Activated CD4-positive, alpha-beta T cell treated with anti-CD3 and anti-CD28 coated beads for 24 hours (primary cell): ENCODE measurements around the gene CHMP1B.
"Not testable (repeated sequence)": the region's sequence is repeated elsewhere in the genome, so short reads cannot be mapped to it uniquely, and the experiment has no call there.

Experiments used
- DNase-seq, 2 donors: peaks; one replicate each; pipeline ENCODE4 v3.0.0-alpha.2; 2020; ENCODE audit warnings: low read depth in 2 of 2

The CHMP1B gene

DNA sequence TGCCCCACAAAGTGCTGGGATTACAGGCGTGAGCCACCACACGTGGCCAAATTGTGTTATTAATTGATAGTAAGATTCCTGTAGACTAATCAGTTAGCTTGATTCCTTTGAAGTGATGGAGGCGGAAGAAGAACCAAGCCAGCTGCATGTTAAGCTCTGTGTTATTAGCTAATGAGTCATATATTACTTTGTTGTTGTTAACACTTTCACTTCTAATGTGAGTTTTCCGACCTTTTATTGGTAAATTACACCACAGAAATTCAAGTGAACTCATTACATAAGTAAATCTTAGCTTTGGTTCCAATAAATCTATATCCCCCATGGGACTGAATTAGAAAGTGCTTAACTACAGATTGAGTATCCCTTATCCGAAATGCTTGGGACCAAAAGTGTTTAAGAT is 20.3 kb downstream of the CHMP1B start:
- DNase-seq = no peak

DNA sequence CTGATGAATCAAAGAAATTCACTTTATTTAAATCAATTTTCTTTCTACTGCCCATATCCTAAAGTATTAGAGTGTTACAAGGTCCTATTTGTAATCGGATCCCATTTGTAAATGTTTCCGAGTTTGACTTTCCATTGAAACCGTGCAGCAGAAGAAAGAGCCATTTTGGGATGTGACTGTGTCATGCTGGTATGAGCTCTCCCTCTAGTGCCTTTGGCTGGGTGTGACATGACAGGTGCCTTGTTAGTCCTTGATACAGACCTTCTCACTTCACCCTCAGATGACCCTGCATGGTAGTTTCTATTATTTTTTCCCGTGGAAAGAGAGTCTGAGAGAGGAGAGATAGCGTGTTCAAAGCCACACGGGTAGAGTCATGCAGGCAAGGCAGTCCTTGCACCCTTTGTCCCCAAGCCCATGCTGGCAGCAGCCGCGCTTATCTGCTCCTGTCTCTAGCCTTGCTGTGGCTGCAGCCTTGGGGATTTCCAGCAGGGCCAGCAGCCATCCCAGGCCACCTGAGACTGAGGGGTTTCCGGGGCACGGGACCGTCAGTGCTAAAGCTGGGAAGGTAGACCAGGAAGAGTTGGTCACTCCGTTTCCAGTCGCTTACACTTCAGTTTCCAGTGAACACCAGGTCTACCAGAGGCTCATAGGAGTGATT is 21.4 kb downstream of the CHMP1B start:
- DNase-seq = no peak

DNA sequence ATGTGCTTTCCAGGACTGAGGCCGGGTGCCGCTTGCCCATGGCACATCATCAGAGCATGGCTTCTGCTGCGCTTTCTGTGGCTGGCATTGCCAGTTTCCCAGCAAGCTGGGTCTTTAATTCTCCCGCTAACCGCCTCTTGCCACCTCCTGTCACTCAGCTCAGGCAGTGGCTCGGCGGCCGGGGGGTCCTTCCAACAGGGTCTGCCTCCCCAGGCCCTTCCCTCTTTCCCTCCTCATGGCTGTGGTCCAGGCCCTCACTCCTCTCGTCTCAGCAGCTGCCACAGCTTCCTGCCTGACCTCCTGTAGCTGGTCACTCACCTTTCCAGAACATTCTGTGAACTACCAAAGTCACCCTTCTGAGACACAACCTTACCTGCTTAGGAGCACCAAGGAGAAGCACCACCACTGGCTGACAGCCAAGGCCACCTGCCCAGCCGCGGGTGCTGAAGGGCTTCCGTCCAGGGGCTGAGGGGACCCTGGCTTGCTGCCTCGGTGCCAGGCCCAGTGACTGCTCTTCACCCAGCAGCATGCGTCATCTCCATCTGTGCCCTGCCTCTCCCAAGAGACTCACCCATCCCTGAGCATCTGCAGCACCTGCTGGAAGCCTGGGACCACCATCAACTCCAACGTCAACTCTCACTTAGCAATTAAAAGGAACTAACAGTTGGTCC is 22.6 kb downstream of the CHMP1B start:
- DNase-seq = no peak

DNA sequence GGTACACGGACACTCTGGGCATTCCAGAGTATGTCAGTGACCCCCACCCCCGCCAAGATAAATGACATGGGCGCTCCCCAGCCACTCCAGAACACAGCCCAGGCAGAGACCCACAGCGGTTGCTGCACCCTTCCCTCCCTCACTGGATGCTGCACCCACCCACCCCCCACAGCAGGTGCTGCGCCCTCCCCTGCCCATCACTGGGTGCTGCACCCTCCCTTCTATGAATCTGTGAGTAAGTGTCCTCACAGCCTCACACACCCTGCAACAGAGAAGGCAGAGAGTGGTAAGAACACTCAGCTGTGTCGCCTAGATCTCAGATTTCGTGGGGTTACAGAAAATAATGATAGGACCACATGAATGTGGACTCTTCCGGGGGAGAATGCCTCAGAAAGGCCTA is 23.5 kb downstream of the CHMP1B start:
- no peak for DNase-seq

DNA sequence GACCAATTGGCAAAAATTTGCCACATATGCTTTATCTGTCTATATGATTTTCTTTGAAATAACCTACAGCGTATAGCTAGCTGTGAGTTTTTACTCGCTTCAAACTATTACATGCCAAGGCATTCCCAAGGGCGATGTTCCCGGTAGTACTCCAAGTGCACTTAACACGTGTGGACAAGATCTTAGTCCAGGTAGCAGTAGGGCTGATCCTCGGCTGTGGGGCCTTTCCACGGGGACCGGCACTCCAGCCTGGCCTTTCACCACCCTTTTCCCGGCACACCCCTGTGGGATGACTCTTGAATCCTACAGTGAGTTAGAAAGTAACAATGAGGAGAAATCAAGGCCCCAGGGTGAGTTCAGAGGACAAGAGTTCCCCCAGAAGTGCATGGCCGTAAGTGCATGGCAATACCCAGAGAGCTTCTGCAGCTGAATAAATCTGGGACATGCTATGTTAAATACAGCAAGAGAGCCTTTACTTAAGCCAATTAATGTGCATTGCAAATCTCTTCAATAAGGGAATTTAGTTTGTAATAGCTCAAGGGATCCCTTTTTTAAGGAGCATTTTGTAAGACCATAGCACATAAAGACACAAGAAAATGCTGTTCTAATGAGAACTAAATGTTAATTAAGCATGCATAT is 26.4 kb downstream of the CHMP1B start:
- DNase-seq = no peak

DNA sequence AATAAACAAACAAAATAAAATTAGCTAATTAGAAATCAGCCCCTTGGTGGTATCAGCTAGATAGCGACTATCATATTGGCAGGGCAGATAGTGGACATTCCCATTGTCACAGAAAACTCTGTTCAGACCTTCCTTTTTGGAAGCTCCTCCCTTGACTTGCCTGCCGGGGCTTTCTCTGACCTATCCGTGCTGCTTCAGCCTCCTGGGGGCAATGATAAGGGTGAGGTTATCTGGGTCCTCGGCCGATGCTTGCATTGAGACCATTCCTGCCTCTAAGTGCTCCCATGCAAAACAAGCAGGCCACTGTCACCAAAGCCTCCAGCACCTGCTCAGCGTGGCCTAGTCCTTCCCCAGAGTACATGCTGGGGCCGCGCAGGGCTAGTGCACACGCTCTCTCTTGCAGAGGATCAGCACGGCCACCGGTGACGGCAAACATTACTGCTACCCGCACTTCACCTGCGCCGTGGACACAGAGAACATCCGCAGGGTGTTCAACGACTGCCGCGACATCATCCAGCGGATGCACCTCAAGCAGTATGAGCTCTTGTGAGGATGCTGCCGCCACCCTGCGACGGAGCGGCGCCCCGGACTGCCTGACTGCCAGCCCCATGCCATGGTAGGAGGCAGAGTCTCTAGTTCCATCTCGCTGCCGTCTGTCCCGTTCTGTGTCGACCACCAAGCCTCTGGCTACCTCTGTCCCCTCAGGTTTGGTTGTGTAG is 29.5 kb downstream of the CHMP1B start:
- DNase-seq = no peak

DNA sequence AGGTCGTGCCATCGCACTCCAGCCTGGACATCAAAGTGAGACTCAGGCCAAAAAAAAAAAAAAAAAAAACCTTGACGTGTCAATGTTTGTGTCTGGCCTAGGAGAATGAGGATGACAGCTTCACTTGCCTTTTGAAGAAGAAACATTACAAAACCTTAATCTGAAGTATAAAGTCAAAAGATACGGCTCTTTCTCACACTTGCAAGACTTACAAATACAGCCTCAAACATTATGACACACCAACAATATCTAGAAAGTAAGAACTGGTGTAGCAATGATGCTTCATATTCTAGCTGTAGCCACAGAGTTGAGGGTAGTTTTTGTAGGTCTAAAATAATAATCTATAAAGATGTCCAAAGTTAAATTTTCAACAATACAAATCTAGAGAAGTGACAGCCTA is 31.4 kb downstream of the CHMP1B start:
- DNase-seq = no peak

DNA sequence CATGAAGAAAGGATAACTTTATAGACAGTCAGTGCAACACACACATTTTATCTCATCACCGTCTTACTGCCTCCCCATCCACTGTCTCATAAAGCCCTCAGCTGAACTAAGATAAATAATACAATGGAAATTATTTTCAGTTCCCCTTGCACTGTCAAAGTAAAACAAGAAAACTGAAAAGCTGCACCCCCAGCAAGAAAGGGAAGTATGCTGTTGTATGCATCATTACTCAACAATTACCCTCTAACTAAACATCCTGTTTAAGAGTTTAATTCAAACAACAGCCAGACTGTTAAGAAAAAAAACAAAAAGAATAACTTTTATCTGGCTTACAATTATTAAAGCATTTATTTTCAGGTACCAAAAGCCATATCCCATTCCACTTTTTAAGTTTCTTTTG is 31.9 kb downstream of the CHMP1B start:
- no peak for DNase-seq

DNA sequence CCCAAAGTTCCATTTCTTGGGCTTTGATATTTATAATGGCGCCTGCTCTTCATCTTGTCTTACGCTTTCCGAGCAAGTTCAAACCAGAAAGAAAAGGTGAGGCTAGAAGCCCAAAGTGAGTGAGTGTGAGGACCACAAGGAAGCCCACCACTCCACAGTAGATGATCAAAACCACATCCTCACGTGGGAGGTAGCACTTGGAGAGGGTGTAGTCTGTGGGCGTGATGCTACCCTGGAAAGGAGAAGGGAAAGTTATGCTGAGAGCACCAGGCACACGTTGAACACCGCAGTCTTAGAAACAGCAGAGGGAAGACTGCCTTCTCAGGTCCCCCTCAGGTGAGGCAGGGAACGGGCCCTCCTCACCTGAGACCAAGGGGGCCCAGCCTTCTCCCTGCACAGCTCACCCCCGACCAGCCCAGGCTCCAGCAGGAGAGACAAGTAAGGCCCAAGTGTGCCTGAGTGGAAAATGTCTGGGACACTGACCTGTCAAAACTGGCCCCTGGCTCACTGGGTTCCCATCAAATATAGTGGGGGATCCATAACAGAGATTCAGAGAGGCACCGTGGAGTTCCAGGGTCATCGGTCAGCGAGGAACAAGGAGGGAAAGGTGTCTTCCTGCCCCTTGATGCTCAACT is 33.3 kb downstream of the CHMP1B start:
- DNase-seq = no peak

DNA sequence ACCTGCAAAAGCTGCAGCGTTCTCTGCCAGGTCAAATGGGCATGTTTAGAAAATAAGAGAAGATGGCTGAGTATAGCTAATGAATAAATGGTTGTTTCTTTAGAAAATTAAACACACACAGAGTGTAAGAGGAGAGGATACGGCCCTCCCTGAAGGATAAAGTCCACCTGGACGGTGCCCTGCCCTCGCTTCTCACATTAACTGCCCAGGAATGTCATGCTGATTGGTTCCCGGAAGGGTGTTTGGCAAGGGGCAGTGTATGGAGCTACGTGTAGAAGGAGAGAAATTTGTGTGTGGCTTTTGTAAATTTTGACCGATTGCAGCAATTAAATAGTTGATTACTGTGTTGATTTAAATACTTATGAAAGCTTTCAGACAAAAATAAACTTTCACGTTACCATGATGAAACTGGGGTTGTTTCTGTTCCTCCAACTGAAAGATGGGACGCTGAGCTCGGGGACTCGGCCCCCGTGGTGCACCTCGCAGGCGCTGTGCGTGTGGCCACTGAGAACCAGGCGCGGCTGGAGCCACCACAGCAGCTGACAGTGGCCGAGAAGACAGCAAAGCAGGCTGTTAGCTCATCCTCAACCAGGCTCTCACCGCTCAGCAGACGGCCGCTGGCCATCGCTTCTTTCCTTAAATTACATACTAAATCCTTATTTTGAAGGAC is 34.2 kb downstream of the CHMP1B start:
- DNase-seq = no peak

DNA sequence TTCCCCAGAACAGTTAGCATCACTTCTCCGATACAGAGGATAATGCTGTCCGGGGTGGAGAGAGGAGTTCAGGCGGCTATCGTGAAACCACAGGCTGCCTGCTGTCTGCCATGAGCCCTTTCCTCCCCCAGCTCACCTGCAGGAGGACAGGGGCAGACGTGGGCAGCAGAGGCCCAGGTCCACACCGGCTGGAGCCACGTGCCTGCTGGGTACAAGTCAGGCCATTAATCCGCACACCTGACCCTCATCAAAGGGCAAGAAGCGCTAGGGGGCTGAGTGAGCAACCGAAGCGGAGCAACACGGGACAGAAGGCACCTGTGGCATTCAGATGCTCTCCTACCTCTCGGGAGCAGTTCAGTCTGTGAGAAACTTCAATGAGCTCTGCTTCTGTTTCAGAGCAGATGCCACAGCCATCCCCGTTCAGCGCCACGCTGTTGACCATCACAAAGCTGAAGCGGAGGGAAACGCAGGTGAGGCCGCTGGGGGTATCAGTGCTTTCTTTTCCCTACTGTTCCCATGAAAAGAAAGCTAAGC is 35.4 kb downstream of the CHMP1B start:
- no peak for DNase-seq

DNA sequence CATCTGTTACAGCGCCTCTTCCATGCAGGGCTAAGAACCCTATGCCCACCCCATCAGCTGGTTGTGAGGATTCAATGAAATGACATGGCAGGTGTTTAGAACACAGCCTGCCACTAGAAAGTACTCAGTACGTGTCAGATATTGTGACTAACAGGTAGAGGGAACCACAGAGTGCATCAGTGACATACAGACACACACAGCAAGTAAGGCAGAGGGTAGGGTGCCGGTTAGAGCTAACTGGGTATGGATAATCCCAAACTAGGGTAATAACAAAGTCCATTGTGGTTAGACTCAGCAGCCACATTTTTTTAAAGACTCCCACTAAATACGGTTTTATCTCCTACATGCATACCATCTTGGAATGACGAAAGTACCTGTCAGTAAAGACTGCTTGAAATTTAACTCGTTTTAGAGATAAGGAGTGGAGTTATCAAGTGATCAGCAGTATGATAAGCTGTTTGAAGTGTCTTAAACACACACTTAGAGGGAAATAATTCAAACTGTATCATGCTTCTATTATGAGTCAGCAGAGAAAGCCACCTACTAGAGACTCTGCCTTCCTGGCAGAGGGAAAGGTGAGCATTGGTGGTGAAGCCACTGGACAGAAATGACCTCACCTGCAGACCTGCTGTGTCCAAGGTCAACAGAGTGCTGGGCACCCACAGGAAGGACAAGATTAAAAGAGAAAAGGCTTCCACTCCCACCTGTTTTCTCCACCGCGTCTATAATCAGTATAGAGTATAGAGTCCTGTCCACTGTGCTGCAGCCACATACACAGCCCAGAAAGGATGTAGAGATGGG is 36.3 kb downstream of the CHMP1B start:
- DNase-seq = no peak

DNA sequence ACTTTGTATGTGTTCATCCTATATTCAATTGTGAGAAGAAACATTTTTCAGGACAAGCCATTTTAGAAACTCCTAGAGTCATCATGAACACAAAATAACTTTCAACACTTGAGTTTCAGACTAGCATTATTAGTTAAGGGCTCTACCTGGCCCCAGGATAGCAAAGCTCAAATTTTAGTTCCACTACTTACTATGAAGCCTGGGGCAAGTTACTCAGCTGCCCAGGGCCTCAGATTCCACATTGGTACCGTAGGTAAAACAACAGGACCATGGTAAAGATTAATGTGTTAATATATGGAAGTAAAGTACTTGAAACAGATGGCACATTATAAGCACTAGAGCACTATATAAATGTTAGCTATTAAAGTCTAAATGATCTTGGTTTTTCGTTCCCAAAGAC is 37.5 kb downstream of the CHMP1B start:
- DNase-seq = no peak

DNA sequence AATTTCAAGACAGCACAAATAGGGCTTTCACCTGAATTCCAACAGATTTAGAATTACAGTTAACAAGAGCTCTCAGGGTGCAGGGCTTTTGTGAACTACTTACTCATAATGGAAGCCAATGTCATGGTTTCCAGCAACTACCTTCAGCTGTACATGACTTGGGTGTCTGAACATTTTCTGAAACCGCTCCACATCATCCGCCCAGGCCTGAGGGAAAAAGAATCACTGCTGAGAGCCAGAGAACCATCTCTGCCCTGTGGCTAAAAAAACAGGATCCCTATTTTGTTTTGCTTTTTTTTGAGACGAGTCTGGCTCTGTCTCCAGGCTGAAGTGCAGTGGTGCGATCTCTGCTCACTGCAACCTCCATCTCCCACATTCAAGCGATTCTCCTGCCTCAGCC is 38.1 kb downstream of the CHMP1B start:
- DNase-seq = no peak

DNA sequence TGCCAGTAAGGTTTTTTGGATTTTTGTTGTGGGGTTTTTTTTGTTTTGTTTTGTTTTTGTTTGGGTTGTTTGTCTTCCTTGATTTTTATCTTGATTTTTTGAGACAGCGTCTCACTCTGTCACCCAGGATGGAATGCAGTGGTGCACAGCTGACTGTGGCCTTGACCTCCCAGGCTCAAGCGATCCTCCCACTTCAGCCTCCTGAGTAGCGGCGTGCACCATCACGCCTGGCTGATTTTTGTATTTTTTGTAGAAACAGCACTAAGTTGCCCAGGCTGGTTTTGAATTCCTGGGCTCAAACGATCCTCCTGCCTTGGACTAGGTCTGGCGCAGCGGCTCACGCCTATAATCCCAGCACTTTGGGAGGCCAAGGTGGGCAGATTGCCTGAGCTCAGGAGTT is 40.5 kb downstream of the CHMP1B start:
- no peak for DNase-seq

DNA sequence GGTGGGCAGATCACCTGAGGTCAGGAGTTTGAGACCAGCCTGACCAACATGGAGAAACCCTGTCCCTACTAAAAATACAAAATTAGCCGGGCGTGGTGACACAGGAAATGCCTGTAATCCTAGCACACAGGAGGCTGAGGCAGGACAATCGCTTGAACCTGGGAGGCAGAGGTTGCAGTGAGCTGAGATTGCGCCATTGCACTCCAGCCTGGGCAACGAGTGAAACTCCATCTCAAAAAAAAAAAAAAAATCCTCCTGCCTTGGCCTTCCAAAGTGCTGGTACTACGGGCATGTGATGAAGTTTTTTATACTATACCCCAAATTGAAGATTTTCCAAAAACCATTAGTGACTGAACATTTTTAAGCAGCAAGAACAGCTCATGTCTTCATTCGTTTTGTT is 41.2 kb downstream of the CHMP1B start:
- DNase-seq = not testable (repeated sequence)

DNA sequence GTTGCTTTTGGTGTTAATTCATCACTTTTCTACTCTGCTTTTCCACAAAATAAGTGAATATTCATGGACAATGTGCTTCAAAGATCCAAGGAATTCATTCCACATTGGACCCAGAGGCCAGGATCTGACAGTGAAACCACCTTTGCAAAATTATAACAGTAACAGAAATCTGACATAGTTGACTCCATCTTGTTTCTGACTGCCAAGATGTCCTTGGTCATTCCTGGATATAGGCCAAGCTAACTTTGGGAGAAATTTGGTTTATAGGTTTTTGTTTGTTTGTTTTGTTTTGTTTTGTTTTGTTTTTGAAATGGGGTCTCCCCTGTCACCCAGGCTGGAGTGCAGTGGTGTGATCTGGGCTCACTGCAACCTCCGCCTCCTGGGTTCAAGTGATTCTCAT is 46.6 kb downstream of the CHMP1B start:
- DNase-seq = no peak

DNA sequence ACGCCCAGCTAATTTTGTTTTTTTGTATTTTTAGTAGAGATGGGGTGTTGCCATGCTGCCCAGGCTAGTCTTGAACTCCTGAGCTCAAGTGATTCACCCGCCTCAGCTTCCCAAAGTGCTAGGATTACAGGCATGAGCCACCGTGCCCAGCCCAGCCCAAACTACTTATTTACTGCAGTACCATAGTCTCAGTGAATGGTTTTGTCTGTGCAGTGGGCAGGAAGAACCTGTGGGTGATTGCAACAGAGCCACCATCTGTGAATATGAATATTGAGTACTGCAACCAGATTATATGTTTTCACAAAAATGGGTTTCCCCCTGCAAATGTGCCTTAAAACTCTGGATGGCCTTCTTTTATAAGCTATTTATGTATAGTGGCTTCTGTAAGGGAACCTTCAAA is 47.9 kb downstream of the CHMP1B start:
- DNase-seq = no peak

DNA sequence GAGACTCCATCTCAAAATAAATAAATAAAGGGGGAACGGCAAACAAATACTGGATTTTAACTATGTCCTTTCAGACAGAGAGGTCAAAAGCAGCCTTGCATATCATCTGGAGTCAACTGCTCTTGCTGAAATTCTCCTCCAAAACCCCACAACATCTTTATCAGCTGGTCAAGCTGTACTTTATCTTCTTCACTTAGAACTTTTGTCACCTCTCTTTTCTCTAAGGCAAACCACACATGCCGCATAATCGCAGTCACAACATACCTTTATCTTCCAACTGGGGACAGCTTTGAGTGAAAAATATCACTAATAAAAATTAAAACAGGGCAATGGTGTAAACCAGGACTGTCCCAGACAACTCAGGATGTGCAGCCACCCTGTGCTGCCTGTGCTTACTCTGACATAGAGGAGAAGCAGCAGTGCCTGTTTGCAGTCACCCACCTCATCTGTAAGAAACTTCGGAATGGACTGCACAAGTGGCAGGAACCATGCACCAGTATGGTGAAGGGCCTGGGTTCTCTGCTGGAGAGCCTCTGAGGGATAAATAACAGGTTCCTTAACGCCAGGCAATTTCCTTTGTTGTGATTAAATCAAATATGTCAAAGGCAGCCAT is 50.7 kb downstream of the CHMP1B start:
- DNase-seq = no peak
